Neural cell (in vitro differentiated cells): ENCODE results near the gene CD163L1. TPM values are rescaled to one million over a fixed set of nuclear protein-coding genes. Genes with fewer than 3 reads are reported as not detected.
A peak's percentile ranks its signal among the peaks of the same experiment; 100 is the strongest.
"Not testable (repeated sequence)": the region's sequence is repeated elsewhere in the genome, so short reads cannot be mapped to it uniquely, and the experiment has no call there.

Experiments used
- H2AFZ ChIP-seq: fragments of 200-600, 300-800 bp; sonication (generic), shearing (Covaris generic); 2 replicates; pipeline ENCODE4 v1.6.0; 2014; ENCODE audit warnings: low read depth, mild to moderate bottlenecking, antibody characterized with exemption, low read length, moderate library complexity
- H3F3A ChIP-seq: fragments of 200-600 bp; shearing (Covaris generic); 2 replicates; pipeline ENCODE4 v1.6.1; 2016; ENCODE audit warnings: mild to moderate bottlenecking, moderate library complexity, mixed read lengths, antibody characterized with exemption, low read length; ENCODE audit not compliant: insufficient read depth, poor library complexity, severe bottlenecking
- H3K27ac ChIP-seq: fragments of 200-600, 300-800 bp; sonication (generic), shearing (Covaris generic); 2 replicates; pipeline ENCODE4 v1.5.1; 2014; ENCODE audit warnings: mild to moderate bottlenecking, low read length, moderate library complexity
- H3K27me3 ChIP-seq: fragments of 300-800, 200-600 bp; sonication (generic), shearing (Covaris generic); 2 replicates; pipeline ENCODE4 v1.6.0; 2014; ENCODE audit warnings: mild to moderate bottlenecking, low read depth, low read length, moderate library complexity; ENCODE audit not compliant: insufficient read depth
- H3K36me3 ChIP-seq: fragments of 300-800, 200-600 bp; sonication (generic), shearing (Covaris generic); 2 replicates; pipeline ENCODE4 v1.5.1; 2014; ENCODE audit warnings: mild to moderate bottlenecking, antibody characterized with exemption, low read length, moderate library complexity; ENCODE audit not compliant: insufficient read depth
- H3K4me2 ChIP-seq: fragments of 300-800, 200-600 bp; sonication (generic), shearing (Covaris generic); 2 replicates; pipeline ENCODE4 v1.6.0; 2014; ENCODE audit warnings: mild to moderate bottlenecking, low read length
- H3K4me3 ChIP-seq: fragments of 300-800, 200-600 bp; sonication (generic), shearing (Covaris generic); 2 replicates; pipeline ENCODE4 v1.5.1; 2014; ENCODE audit warnings: mild to moderate bottlenecking, low read length, moderate library complexity
- H3K79me2 ChIP-seq: fragments of 200-600 bp; shearing (Covaris generic); replicated peaks from 2 replicates; pipeline ENCODE4 v1.6.0; 2014; ENCODE audit warnings: mild to moderate bottlenecking, low read length, moderate library complexity; ENCODE audit not compliant: insufficient read depth
- H3K9ac ChIP-seq: fragments of 300-800, 200-600 bp; sonication (generic), shearing (Covaris generic); 2 replicates; pipeline ENCODE4 v1.6.1; 2016; ENCODE audit warnings: mild to moderate bottlenecking, low read length, mixed read lengths
- H3K9me2 ChIP-seq: fragments of 200-600 bp; shearing (Covaris generic); 2 replicates; pipeline ENCODE4 v1.6.1; 2016; ENCODE audit warnings: mild to moderate bottlenecking, low read length, mixed read lengths; ENCODE audit not compliant: insufficient read depth
- H3K9me3 ChIP-seq: fragments of 200-600, 300-800 bp; sonication (generic), shearing (Covaris generic); 2 replicates; pipeline ENCODE4 v1.6.1; 2016; ENCODE audit warnings: mild to moderate bottlenecking, mixed run types, low read length, moderate library complexity, mixed read lengths
- H4K20me1 ChIP-seq: fragments of 200-600 bp; shearing (Covaris generic); 2 replicates; pipeline ENCODE4 v1.6.1; 2016; ENCODE audit warnings: mild to moderate bottlenecking, mixed run types; ENCODE audit not compliant: insufficient read depth
- CTCF ChIP-seq: fragments of 450-650 bp; IDR thresholded peaks from 2 replicates; pipeline ENCODE4 v1.5.1; 2014; ENCODE audit warnings: antibody characterized with exemption, mild to moderate bottlenecking, moderate library complexity; ENCODE audit not compliant: poor library complexity, severe bottlenecking
- EP300 ChIP-seq: fragments of 450-650 bp; conservative IDR thresholded peaks from 2 replicates; pipeline ENCODE4 v1.6.1; 2014; ENCODE audit warnings: antibody characterized with exemption, mild to moderate bottlenecking, moderate library complexity; ENCODE audit not compliant: poor library complexity, severe bottlenecking
- EZH2 ChIP-seq: fragments of 200-600, 300-800 bp; shearing (Covaris generic), sonication (generic); IDR thresholded peaks from 2 replicates; pipeline ENCODE4 v1.6.1; 2014; ENCODE audit warnings: antibody characterized with exemption, low read length, borderline replicate concordance, mild to moderate bottlenecking; ENCODE audit not compliant: insufficient read depth, poor library complexity, severe bottlenecking
- MXI1 ChIP-seq: fragments of 450-650 bp; conservative IDR thresholded peaks from 2 replicates; pipeline ENCODE4 v1.6.1; 2014; ENCODE audit warnings: antibody characterized with exemption, mild to moderate bottlenecking; ENCODE audit not compliant: poor library complexity, severe bottlenecking
- POLR2AphosphoS5 ChIP-seq: IDR thresholded peaks from 2 replicates; pipeline ENCODE4 v1.6.1; 2012
- RAD21 ChIP-seq: fragments of 450-650 bp; conservative IDR thresholded peaks from 2 replicates; pipeline ENCODE4 v1.6.1; 2014; ENCODE audit warnings: antibody characterized with exemption, mild to moderate bottlenecking, moderate library complexity
- REST ChIP-seq: IDR thresholded peaks from 2 replicates; pipeline ENCODE4 v1.6.1; 2012; ENCODE audit warnings: borderline replicate concordance
- SMC3 ChIP-seq: fragments of 450-650 bp; conservative IDR thresholded peaks from 2 replicates; pipeline ENCODE4 v1.6.1; 2014; ENCODE audit warnings: antibody characterized with exemption, mild to moderate bottlenecking, moderate library complexity; ENCODE audit not compliant: poor library complexity
- TAF1 ChIP-seq: IDR thresholded peaks from 2 replicates; pipeline ENCODE4 v1.6.1; 2012; ENCODE audit warnings: low read depth
- polyA plus RNA-seq: library from polyadenylated mRNA; depleted of rRNA; stranded (reverse); fragments of >200 nt; gene quantifications from 2 replicates; pipeline ENCODE4 v1.2.3, GENCODE V29; 2014

Gene CD163L1
- polyA plus RNA-seq, 1 donor from 2014 or later, result 0.62 TPM

- Histone ChIP-seq H3K79me2 (no peaks in the 10 kb centered on the region), H3F3A (no peaks in the 10 kb centered on the region), H3K27me3 (peaks cover 10% of the 10 kb centered on the region), H3K9me2 (no peaks in the 10 kb centered on the region), H2AFZ (no peak overlapping the region), H3K4me3 (no peak overlapping the region), H3K4me2 (no peak overlapping the region), H3K9ac (no peak overlapping the region), H3K36me3 (no peaks in the 10 kb centered on the region), H4K20me1 (no peaks in the 10 kb centered on the region), H3K9me3 (no peaks in the 10 kb centered on the region), H3K27ac (no peak overlapping the region)
- TF ChIP-seq RAD21 (no peak), REST (no peak), EZH2 (no peak), POLR2AphosphoS5 (no peak), SMC3 (no peak), CTCF (no peak), EP300 (no peak), MXI1 (no peak), TAF1 (no peak)
Measured at GRCh38 chr12:7441216-7441615, 2.7 kb downstream of the CD163L1 start.

GRCh38 chr12:7439579-7440505, 4.1 kb downstream of the CD163L1 start:
- Histone ChIP-seq H3K9me2 (no peaks in the 10 kb centered on the region), H3F3A (no peaks in the 10 kb centered on the region), H2AFZ (no peak overlapping the region), H3K9ac (peak overlapping the region; percentile 9), H3K9me3 (no peaks in the 10 kb centered on the region), H4K20me1 (no peaks in the 10 kb centered on the region), H3K27ac (no peak overlapping the region), H3K4me2 (no peak overlapping the region), H3K36me3 (no peaks in the 10 kb centered on the region), H3K79me2 (no peaks in the 10 kb centered on the region), H3K4me3 (peak overlapping the region; percentile 61), H3K27me3 (peaks cover 10% of the 10 kb centered on the region)
- TF ChIP-seq RAD21, result no peak
- peak; percentile 31 for TF ChIP-seq CTCF

- H3K9ac ChIP-seq, H3K36me3 ChIP-seq, H3K9me2 ChIP-seq, H4K20me1 ChIP-seq, H3K79me2 ChIP-seq, H3K27ac ChIP-seq, H3F3A ChIP-seq, H3K4me3 ChIP-seq, H3K9me3 ChIP-seq, H2AFZ ChIP-seq, H3K4me2 ChIP-seq: not testable (repeated sequence)
- H3K27me3 ChIP-seq, result peaks cover 10% of the 10 kb centered on the region
Measured at GRCh38 chr12:7438291-7438995, 5.5 kb downstream of the CD163L1 start.

GRCh38 chr12:7437494-7437893, 6.5 kb downstream of the CD163L1 start:
- not testable (repeated sequence) for H3K9ac ChIP-seq, H3K27ac ChIP-seq, H3K4me2 ChIP-seq, H3K9me2 ChIP-seq, H3K36me3 ChIP-seq, H3K79me2 ChIP-seq, H3K9me3 ChIP-seq, H2AFZ ChIP-seq, H3F3A ChIP-seq, H4K20me1 ChIP-seq, H3K27me3 ChIP-seq, H3K4me3 ChIP-seq
